ENCODE data around the gene SMC4.

The SMC4 gene

GRCh38 chr3:160481856-160482255 is 82.4 kb downstream of the SMC4 start:
- no peak for DNase-seq

- DNase-seq, result no peak
These were observed 83.3 kb downstream of the SMC4 start for GRCh38 chr3:160482796-160483195.
